Hepatocyte (in vitro differentiated cells): ENCODE data around the gene GART.

Experiments used
- CTCF ChIP-seq: fragments of 200-600 bp; sonication (generic); IDR thresholded peaks from 2 replicates; pipeline ENCODE4 v1.5.1; 2016; ENCODE audit warnings: antibody characterized with exemption, mild to moderate bottlenecking; ENCODE audit not compliant: poor library complexity
- EZH2 ChIP-seq: fragments of 200-600 bp; sonication (generic); IDR thresholded peaks from 2 replicates; pipeline ENCODE4 v1.6.1; 2016; ENCODE audit warnings: antibody characterized with exemption, mild to moderate bottlenecking, borderline replicate concordance
- EZH2phosphoT487 ChIP-seq: fragments of 200-600 bp; sonication (generic); IDR thresholded peaks from one replicate; pipeline ENCODE4 v1.6.1; 2018; ENCODE audit warnings: antibody characterized with exemption, mild to moderate bottlenecking, low read depth, moderate library complexity; ENCODE audit not compliant: unreplicated experiment, severe bottlenecking

GRCh38 chr21:33578214-33578613 is 36.3 kb upstream of the GART start:
- TF ChIP-seq EZH2 (no peak), CTCF (no peak), EZH2phosphoT487 (no peak)
